Astrocyte (in vitro differentiated cells and primary cell): ENCODE results near the gene PEX6.

Source experiments
- CTCF ChIP-seq: IDR thresholded peaks from 2 replicates; pipeline ENCODE4 v1.5.1; 2011; ENCODE audit warnings: low read depth, mild to moderate bottlenecking, inconsistent platforms, low read length, moderate library complexity; ENCODE audit not compliant: insufficient read depth
- EZH2 ChIP-seq: IDR thresholded peaks from 2 replicates; pipeline ENCODE4 v1.6.1; 2012; ENCODE audit warnings: mild to moderate bottlenecking, low read length, inconsistent platforms; ENCODE audit not compliant: insufficient read depth

- TF ChIP-seq CTCF: no peak
- TF ChIP-seq EZH2: no peak
These were observed 46.6 kb downstream of the PEX6 start for GRCh38 chr6:42932412-42932811.
